ENCODE measurements around the gene DUS1L. TPM values are rescaled to one million over a fixed set of nuclear protein-coding genes. Genes with fewer than 3 reads are reported as not detected.

Gene DUS1L
- total and polyA plus RNA-seq, 4 donors, result 40.0 to 179 (median 100.0) TPM

- ATAC-seq (ENCODE audit: insufficient read depth, low FRiP score) (peak; percentile 15), DNase-seq (peak; percentile 35 to 48 (median 47))
- H3K9me3 ChIP-seq (ENCODE audit: control insufficient read depth in 4 of 4, insufficient read depth in 3 of 4, low read length in 3 of 4), result no peaks in the 10 kb centered on the region
- no peaks in the 10 kb centered on the region for H3K27me3 ChIP-seq (ENCODE audit: control insufficient read depth in 3 of 3, insufficient read depth in 3 of 3, low read length in 2 of 3)
- peak overlapping the region in 1 of 2 donors; percentile 39 for H3K9ac ChIP-seq (ENCODE audit: insufficient read depth in 1 of 2, low read length in 2 of 2)
- TF ChIP-seq CTCF (IDR thresholded peaks at IDR 0.05; ENCODE audit: control extremely low read depth, extremely low read depth), result no peak
- H3K4me1 ChIP-seq (ENCODE audit: control insufficient read depth in 5 of 5, insufficient read depth in 5 of 5, low read length in 5 of 5), result peaks cover 0 to 27% (median 0%) of the 10 kb centered on the region in 5 donors
- WGBS, 2 donors, result 76 to 86% methylated on average over 18 to 19 of the region's 19 CpGs
- H3K4me3 ChIP-seq, result no peak overlapping the region
- peaks cover 0 to 25% (median 0%) of the 10 kb centered on the region in 4 donors for H3K36me3 ChIP-seq (ENCODE audit: control insufficient read depth in 4 of 4, insufficient read depth in 4 of 4, low read length in 4 of 4)
- H3K27ac ChIP-seq (ENCODE audit: low read depth in 1 of 2, low read length in 1 of 2), result peak overlapping the region; percentile 73 to 85
Measured at GRCh38 chr17:82012640-82013295, 52.8 kb downstream of the DUS1L start.

DNA sequence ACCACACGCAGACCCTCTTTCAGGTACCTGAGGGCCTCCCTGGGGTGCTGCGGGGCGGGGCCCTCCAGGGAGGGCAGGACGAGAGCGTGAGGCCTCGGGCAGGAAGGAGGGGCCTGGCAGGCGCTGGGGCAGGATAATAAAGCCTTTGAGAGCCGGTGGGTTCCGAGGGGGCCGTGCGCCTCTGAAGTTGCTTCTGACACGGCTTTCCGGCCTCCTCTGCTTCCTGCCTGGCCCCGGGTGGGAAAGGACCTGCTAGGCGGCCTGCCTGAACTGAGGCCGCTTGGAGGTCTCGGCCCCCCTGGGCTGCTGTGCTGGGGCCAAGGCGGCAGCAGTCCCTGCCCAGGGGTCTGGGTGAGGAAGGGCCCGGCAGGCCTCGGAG, 53.4 kb downstream of the DUS1L start:
- no peaks in the 10 kb centered on the region for H3K27me3 ChIP-seq (ENCODE audit: control insufficient read depth in 3 of 3, insufficient read depth in 3 of 3, low read length in 2 of 3)
- H3K27ac ChIP-seq (ENCODE audit: low read depth in 1 of 2, low read length in 1 of 2), result peak overlapping the region in 1 of 2 donors; percentile 85
- no peak overlapping the region for H3K4me3 ChIP-seq
- 60 to 66% methylated on average over 19 to 20 of the region's 20 CpGs for WGBS, 2 donors
- H3K4me1 ChIP-seq (ENCODE audit: control insufficient read depth in 5 of 5, insufficient read depth in 5 of 5, low read length in 5 of 5), result peaks cover 0 to 27% (median 0%) of the 10 kb centered on the region in 5 donors
- H3K9me3 ChIP-seq (ENCODE audit: control insufficient read depth in 4 of 4, insufficient read depth in 3 of 4, low read length in 3 of 4), result no peaks in the 10 kb centered on the region
- H3K9ac ChIP-seq (ENCODE audit: insufficient read depth in 1 of 2, low read length in 2 of 2), result no peak overlapping the region
- ATAC-seq (ENCODE audit: insufficient read depth, low FRiP score) (no peak), DNase-seq (peak in 2 of 3 donors; percentile 61 to 70)
- no peak for TF ChIP-seq CTCF (IDR thresholded peaks at IDR 0.05; ENCODE audit: control extremely low read depth, extremely low read depth)
- peaks cover 0 to 23% (median 0%) of the 10 kb centered on the region in 4 donors for H3K36me3 ChIP-seq (ENCODE audit: control insufficient read depth in 4 of 4, insufficient read depth in 4 of 4, low read length in 4 of 4)

DNA sequence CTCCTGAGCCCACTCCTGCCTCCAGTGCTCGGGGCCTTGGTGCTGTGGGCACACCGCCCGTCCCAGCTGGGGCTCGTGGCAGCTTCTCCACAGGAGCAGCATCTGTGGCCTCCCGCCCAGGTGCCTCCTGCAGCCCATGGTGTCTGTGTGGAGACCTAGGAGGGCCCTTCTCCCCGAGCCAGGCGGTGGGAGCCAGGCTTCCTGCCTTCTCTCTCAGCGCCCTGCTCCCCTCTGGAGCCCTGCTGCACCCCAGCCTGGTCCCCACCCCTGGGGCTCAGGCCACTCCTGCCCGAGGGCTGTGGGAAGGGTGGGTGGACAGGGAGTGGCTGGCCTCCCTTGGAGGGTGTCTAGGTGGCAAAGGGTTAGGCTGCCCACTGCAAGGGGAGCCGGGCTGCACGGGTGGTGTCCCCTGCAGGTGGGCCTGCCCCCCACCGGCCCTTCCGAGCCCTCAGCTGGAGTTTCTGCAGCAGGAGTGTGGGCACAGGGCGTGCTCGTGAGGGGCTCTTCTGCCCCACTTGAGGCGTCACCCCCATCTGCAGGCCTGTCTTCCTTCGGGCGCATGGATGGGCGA, 53.9 kb downstream of the DUS1L start:
- Histone ChIP-seq H3K4me1 (ENCODE audit: control insufficient read depth in 5 of 5, insufficient read depth in 5 of 5, low read length in 5 of 5) (peaks cover 0 to 29% (median 0%) of the 10 kb centered on the region in 5 donors), H3K4me3 (no peak overlapping the region), H3K36me3 (ENCODE audit: control insufficient read depth in 4 of 4, insufficient read depth in 4 of 4, low read length in 4 of 4) (peaks cover 0 to 23% (median 0%) of the 10 kb centered on the region in 4 donors), H3K9ac (ENCODE audit: insufficient read depth in 1 of 2, low read length in 2 of 2) (no peak overlapping the region), H3K9me3 (ENCODE audit: control insufficient read depth in 4 of 4, insufficient read depth in 3 of 4, low read length in 3 of 4) (no peaks in the 10 kb centered on the region), H3K27me3 (ENCODE audit: control insufficient read depth in 3 of 3, insufficient read depth in 3 of 3, low read length in 2 of 3) (no peaks in the 10 kb centered on the region), H3K27ac (ENCODE audit: low read depth in 1 of 2, low read length in 1 of 2) (peak overlapping the region in 1 of 2 donors; percentile 85)
- ATAC-seq (ENCODE audit: insufficient read depth, low FRiP score) (no peak), DNase-seq (no peak)
- no peak for TF ChIP-seq CTCF (IDR thresholded peaks at IDR 0.05; ENCODE audit: control extremely low read depth, extremely low read depth)
- 87 to 91% methylated on average over 17 to 19 of the region's 19 CpGs for WGBS, 2 donors

Data from lung (tissue), 12 donors.